D721Med (cell line): ENCODE data around the gene PSMB5.

Experiments used
- DNase-seq: peaks from one replicate; pipeline ENCODE4 v3.0.0; 2011; ENCODE audit warnings: low spot score; ENCODE audit not compliant: insufficient read length
- FAIRE-seq: peaks from 2 replicates; lab custom pipeline; 2011; peaks lifted over from hg19 to GRCh38; lab: Jason Lieb, UNC
- TF ChIP-seq, protein P1 (sequence below): IDR thresholded peaks from 2 replicates; pipeline ENCODE4 v1.5.1; 2012; ENCODE audit warnings: mild to moderate bottlenecking, control low read depth; ENCODE audit not compliant: insufficient read depth; ENCODE audit errors: missing control alignments

Gene PSMB5

DNA sequence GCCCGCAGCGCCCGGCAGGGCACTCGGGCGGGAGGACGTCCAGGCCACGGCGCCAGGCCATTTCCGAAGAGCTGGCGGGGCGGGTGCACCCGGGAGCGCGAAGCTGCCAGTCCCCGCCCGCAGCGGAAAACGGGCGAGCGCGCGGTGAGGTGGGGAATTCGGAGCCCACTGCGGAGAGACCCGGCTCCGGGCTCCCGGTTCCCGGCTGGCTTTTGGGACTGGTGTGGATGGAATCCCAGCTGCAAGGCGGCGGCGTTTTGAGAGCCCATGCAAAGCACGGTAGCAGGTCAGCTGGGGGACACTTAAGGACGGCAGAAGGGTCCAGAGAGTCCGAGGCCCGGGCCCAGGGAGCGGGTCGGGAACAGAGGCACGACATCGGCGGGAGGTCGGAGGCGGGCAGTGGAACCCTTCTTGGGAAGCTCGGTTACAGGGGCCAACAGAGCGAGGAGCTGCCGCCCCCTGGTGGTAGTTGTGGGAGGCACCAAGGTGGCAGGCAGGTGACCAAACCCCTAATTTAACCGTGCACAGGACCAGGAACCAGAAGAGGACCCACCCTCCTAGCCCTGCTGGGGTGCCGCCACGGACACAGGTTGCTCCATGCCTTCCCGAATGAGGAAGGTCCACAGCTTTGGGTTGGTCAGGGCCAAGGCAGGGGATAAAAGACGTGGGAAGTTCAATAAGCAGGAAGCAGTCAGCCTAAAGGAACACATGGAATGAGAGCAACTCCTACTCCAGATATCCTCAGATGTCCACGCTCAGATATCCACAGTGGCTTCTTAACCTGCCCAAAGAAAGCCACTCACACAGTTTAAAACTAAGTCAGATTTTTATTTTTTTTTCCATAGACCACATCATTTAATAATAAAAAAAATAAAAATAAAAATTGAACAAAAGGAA lies 23.3 kb upstream of the PSMB5 start:
- FAIRE-seq (no peak), DNase-seq (peak; percentile 88)
- TF ChIP-seq, protein P1, sequence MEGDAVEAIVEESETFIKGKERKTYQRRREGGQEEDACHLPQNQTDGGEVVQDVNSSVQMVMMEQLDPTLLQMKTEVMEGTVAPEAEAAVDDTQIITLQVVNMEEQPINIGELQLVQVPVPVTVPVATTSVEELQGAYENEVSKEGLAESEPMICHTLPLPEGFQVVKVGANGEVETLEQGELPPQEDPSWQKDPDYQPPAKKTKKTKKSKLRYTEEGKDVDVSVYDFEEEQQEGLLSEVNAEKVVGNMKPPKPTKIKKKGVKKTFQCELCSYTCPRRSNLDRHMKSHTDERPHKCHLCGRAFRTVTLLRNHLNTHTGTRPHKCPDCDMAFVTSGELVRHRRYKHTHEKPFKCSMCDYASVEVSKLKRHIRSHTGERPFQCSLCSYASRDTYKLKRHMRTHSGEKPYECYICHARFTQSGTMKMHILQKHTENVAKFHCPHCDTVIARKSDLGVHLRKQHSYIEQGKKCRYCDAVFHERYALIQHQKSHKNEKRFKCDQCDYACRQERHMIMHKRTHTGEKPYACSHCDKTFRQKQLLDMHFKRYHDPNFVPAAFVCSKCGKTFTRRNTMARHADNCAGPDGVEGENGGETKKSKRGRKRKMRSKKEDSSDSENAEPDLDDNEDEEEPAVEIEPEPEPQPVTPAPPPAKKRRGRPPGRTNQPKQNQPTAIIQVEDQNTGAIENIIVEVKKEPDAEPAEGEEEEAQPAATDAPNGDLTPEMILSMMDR, result peak; percentile 92

DNA sequence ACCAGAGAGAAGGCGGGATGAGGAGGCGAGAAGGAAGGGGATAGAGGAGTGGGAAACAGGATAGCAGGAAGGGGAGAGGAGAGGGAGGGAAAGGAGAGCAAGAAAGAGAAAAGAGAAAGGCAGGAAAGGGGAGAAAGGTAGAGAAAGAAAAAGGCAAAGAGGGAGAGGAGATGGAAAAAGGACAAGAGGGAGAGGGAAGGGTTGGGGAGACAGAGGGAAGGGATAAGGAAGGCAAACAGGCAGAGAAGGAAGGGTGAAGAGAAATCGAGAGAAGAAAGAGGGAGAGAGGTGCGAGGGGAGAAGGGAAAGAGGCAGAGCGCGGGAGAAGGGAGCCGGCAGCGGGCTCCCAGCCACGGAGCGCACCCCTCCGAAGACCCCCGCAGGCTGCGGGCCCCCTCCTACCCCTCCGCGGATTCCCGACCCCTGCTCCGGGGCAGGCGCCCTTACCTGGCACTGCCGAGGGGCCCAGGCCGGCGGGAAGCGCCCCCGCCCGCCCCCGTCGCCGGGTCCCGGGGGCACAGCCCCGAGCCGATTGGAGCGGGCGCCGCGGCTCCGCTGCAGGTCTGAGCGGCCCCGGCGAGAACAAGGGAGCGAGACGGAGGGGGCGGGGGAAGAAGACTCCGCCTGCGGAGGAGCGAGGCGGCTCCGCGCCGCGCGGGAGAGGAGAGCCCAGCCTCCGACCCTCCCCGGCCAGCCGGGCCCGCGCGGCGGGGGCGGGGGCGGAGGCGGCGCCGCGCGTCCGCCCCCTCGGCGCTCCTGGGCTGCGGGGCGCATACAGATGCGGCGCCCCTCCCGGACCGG lies 22.5 kb upstream of the PSMB5 start, which contains the start of gene CDH24:
Gene CDH24 (minus strand): TSS at position 565 of the 801 bp plus-strand sequence. CDS start 1,787 bp downstream, outside the sequence.
- DNase-seq (peak; percentile 70), FAIRE-seq (no peak)
- TF ChIP-seq, protein P1, result no peak

DNA sequence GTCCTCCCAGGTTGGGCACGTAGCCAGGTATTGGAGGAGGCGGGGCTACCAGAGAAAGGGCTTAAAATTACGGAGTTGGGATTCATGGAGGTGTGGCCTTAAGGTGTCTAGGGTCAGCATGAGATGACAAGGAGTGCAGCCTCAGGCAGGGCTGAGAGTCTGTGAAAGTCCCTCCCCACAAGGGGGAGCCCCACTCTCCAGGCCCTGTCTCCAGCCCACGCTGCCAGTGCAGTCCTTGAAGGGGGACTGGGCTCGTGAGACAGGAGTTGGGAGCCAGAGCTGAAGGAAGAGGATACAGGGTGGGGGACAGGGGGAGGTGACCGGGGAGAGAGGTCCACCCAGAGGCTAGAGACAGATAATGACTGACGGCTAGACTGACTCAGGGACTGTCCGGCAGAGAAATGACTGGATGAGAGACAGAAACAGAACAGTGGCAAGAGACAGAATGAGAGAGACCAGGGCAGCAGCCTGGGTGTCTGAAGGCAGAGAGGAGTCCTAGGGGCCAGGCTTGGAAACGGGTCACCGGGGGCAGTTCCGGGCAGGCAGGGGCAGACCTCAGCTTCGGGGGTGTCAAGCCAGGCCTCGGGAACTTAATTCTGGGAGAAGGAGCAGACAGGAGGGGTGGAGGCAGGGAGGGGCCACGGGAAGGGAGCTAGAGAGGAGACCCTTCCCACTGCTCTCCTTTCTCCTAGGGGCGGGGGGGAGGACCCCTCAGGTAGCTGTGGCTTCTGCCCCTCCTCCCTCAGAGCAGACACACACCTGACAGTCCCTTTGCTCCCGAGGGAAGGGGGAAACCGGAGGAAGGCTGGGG lies 21.6 kb upstream of the PSMB5 start:
- FAIRE-seq (no peak), DNase-seq (peak; percentile 85)
- TF ChIP-seq, protein P1, result peak; percentile 87

DNA sequence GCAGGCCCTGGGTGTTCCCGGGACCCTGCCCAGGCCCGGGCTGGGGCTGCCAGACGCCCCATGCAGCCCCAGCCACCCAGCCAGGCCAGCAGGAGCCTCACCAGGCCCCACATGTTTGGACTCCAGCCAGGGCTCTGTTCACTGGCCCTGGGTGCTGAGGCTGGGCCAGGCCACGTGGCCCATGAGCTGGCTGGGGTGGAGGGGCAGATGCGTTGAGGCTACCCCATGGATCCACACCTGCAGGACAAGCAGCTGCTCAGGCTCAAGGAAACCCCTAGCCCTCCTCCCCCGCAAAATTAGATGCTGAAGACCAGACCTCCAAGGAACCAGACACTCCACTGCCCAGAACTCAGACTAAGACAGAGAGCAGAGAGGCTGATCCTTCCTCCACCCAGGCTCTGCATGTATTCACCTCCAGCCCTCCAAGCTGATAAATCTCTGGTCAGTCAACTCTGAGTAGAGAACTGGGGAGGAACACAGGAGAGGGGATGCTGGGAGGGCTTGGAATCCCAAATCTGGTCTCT lies 21.0 kb upstream of the PSMB5 start:
- TF ChIP-seq, protein P1, result no peak
- FAIRE-seq (no peak), DNase-seq (no peak)

DNA sequence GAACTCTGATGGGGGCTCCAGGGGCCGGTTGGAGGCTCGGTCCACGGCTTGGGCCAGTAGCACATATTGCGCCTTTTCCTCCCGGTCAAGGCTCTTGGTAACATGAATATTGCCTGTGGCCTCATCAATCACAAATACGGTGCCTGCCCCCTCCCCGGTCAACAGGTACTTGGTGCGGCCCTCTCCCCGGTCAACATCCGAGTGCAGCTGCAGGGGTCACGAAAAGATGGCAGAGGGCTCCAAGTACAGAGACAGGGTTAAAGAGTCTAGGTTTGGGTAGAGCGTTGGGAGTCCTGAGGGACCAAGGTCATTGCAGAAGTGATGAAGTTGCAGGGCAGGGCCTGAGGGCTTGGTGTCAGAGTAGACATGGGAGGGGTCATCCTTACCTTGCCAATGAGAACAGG lies 20.4 kb upstream of the PSMB5 start:
- DNase-seq (no peak), FAIRE-seq (no peak)
- TF ChIP-seq, protein P1, result no peak

DNA sequence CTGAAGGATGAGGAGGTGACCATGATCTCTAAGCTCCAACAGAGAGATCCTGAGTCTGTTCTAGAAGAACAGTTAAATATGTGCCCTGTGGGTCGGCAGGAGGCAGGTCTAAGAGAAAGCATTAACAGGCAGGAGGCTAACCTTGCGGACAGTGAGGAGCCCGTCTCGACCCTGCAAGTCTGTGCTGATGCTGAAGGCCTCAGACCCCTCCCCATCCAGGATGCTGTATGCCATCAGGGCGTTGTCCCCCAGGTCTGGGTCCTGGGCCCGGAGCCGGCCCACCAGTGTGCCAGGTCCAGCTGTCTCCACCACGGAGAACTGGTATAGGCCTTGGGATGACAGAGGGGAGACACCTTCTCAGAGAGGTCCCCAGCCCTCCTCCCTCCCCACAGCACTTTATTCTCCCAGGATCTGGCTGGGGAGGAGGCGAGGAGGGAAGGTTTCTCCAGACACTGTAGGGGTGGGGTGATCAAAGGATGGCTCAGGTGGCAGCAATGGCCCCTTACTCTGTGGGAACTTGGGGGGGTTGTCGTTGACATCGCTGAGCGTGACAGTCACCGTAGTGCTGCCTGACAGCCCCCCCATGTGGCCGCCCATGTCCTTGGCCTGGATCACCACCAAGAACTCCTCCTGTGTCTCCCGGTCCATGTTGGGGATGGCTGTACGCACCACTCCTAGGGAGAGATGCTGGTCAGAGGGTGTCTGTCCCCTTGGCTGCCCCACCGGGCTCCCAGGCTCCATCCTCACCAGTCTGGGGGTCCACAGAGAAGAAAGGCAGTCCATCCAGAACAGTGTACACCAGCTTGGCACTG lies 19.5 kb upstream of the PSMB5 start:
- no peak for DNase-seq
- FAIRE-seq, result no peak
- TF ChIP-seq, protein P1, result peak; percentile 34
